CD4-positive, alpha-beta T cell treated with Interferon alpha-2 for 1 hour (primary cell): ENCODE measurements around the gene DIPK1A.

Source experiments
- DNase-seq, 2 donors: peaks; one replicate each; pipeline ENCODE4 v3.0.0-alpha.2; 2020 to 2022

The DIPK1A gene

GRCh38 chr1:92949937-92950817 is 11.1 kb downstream of the DIPK1A start:
- DNase-seq, result no peak

GRCh38 chr1:92948071-92948470 is 13.2 kb downstream of the DIPK1A start:
- no peak for DNase-seq

- DNase-seq, result no peak
Measured at GRCh38 chr1:92945748-92946270, 15.5 kb downstream of the DIPK1A start.

GRCh38 chr1:92944901-92945747 is 16.1 kb downstream of the DIPK1A start:
- DNase-seq, result no peak

- no peak for DNase-seq
Measured at GRCh38 chr1:92943502-92943847, 17.8 kb downstream of the DIPK1A start.

- no peak for DNase-seq
Measured at GRCh38 chr1:92940541-92940940, 20.7 kb downstream of the DIPK1A start.

GRCh38 chr1:92937731-92938130 is 23.5 kb downstream of the DIPK1A start:
- no peak for DNase-seq

GRCh38 chr1:92936865-92937264 is 24.4 kb downstream of the DIPK1A start:
- no peak for DNase-seq

- no peak for DNase-seq
Measured at GRCh38 chr1:92934395-92935378, 26.6 kb downstream of the DIPK1A start.

- DNase-seq, result no peak
Measured at GRCh38 chr1:92933459-92933858, 27.8 kb downstream of the DIPK1A start.

GRCh38 chr1:92931691-92932090 is 29.6 kb downstream of the DIPK1A start:
- DNase-seq, result no peak

GRCh38 chr1:92929461-92929860 is 31.8 kb downstream of the DIPK1A start:
- DNase-seq, result no peak

GRCh38 chr1:92927870-92928269 is 33.4 kb downstream of the DIPK1A start:
- no peak for DNase-seq

- no peak for DNase-seq
Measured at GRCh38 chr1:92926873-92927272, 34.4 kb downstream of the DIPK1A start.

- DNase-seq, result no peak
Measured at GRCh38 chr1:92924501-92924900, 36.8 kb downstream of the DIPK1A start.

- DNase-seq, result no peak
Measured at GRCh38 chr1:92923664-92924063, 37.6 kb downstream of the DIPK1A start.

GRCh38 chr1:92922356-92923035 is 38.8 kb downstream of the DIPK1A start:
- no peak for DNase-seq

- DNase-seq, result no peak
Measured at GRCh38 chr1:92921031-92922023, 39.9 kb downstream of the DIPK1A start.

- no peak for DNase-seq
Measured at GRCh38 chr1:92916899-92917298, 44.4 kb downstream of the DIPK1A start.

- no peak for DNase-seq
Measured at GRCh38 chr1:92915547-92915946, 45.7 kb downstream of the DIPK1A start.
